ENCODE results near the gene CABP4.

The CABP4 gene

DNA sequence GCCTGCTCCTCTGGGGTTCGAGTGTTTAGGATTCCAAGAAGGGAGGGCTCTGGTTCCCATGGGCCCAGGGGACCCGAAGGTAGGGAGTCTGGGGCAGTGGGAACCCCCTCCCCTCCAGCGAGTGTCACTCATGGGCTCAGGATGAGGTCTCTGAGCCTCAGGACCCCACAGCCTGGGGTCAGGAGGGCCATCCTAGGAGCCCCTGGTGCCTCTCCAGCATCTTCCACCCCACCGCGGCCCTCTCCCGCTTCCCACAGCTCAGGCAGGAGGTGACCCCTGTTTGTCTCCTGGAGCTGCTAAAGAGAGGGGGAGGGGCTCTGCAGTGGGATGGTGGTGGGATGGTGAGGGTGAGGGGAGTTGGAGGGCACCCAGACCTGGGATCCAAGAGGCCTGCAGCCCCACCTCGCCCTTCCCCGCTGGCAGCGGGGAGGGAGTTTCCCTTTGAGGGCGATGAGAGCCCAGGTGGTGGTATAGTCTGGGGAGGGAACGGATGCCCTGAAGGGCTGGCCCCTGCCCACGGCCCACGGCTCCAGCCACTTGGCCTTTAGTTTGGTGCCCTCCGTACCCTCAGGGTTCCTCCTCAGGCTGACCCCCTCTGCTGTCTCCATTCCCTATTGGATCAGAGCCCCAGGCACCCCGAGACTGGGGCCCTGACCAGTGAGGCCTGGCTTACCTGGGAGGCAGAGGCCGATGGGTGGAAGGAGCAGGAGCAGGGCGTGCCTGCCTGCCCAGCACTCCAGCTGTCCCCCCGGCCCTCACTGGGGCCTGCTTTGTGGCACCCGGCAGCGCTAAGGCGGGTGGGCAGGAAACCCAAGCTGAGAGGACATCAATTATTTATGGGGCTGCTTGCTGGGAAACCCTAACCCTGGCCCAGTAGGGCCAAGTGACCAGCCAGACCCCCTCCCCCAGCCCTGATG is 1.1 kb upstream of the CABP4 start:
- Histone ChIP-seq H3K36me3 (ENCODE audit: low read depth) (no peaks in the 10 kb centered on the region), H3K4me1 (ENCODE audit: insufficient read depth, poor library complexity, severe bottlenecking) (no peaks in the 10 kb centered on the region), H3K9me3 (ENCODE audit: severe bottlenecking) (no peaks in the 10 kb centered on the region), H3K4me3 (ENCODE audit: severe bottlenecking) (no peak overlapping the region), H3K27ac (ENCODE audit: poor library complexity, severe bottlenecking) (no peak overlapping the region), H3K27me3 (ENCODE audit: insufficient read depth, poor library complexity, severe bottlenecking) (no peaks in the 10 kb centered on the region)
- TF ChIP-seq CTCF (IDR thresholded peaks at IDR 0.05; ENCODE audit: poor library complexity, severe bottlenecking), result no peak
- ATAC-seq (ENCODE audit: low read depth) (no peak), DNase-seq (ENCODE audit: low spot score) (no peak)

DNA sequence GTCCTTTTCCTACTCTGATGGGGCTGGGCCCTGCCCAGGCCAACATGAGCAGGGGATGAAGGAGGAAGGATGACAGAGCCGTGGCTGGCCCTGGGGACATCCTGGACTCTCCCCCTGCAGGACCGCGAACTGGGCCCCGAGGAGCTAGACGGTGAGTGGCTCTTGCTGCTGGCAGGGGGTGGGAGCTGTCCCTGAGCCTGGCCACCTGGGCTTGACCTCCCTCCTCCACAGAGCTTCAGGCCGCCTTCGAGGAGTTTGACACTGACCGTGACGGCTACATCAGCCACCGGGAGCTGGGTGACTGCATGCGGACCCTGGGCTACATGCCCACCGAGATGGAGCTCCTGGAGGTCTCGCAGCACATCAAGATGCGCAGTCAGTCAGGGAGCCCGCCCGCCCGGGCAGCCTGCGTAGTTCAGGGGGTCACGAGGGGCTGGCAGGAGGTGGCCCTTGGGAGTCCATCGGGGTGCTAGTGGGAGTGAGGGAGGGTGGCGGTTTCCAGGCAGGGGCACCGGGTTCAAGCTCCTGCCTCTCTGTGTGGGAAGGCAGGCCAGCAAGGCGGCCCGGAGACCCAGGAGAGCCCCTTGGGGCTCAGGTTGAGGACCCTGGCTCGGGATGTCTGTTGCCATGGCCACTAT is 1.0 kb downstream of the CABP4 start:
- DNase-seq (ENCODE audit: low spot score) (peak; percentile 58), ATAC-seq (ENCODE audit: low read depth) (no peak)
- Histone ChIP-seq H3K36me3 (ENCODE audit: low read depth) (no peaks in the 10 kb centered on the region), H3K4me1 (ENCODE audit: insufficient read depth, poor library complexity, severe bottlenecking) (no peaks in the 10 kb centered on the region), H3K9me3 (ENCODE audit: severe bottlenecking) (no peaks in the 10 kb centered on the region), H3K27ac (ENCODE audit: poor library complexity, severe bottlenecking) (no peak overlapping the region), H3K27me3 (ENCODE audit: insufficient read depth, poor library complexity, severe bottlenecking) (no peaks in the 10 kb centered on the region), H3K4me3 (ENCODE audit: severe bottlenecking) (no peak overlapping the region)
- no peak for TF ChIP-seq CTCF (IDR thresholded peaks at IDR 0.05; ENCODE audit: poor library complexity, severe bottlenecking)

GRCh38 chr11:67457453-67457852 is 2.3 kb downstream of the CABP4 start:
- TF ChIP-seq CTCF (IDR thresholded peaks at IDR 0.05; ENCODE audit: poor library complexity, severe bottlenecking), result no peak
- DNase-seq (ENCODE audit: low spot score) (no peak), ATAC-seq (ENCODE audit: low read depth) (no peak)
- Histone ChIP-seq H3K27me3 (ENCODE audit: insufficient read depth, poor library complexity, severe bottlenecking) (no peaks in the 10 kb centered on the region), H3K27ac (ENCODE audit: poor library complexity, severe bottlenecking) (no peak overlapping the region), H3K36me3 (ENCODE audit: low read depth) (no peaks in the 10 kb centered on the region), H3K4me1 (ENCODE audit: insufficient read depth, poor library complexity, severe bottlenecking) (no peaks in the 10 kb centered on the region), H3K9me3 (ENCODE audit: severe bottlenecking) (no peaks in the 10 kb centered on the region), H3K4me3 (ENCODE audit: severe bottlenecking) (no peak overlapping the region)

- TF ChIP-seq CTCF (IDR thresholded peaks at IDR 0.05; ENCODE audit: poor library complexity, severe bottlenecking), result no peak
- Histone ChIP-seq H3K36me3 (ENCODE audit: low read depth) (no peaks in the 10 kb centered on the region), H3K27me3 (ENCODE audit: insufficient read depth, poor library complexity, severe bottlenecking) (no peaks in the 10 kb centered on the region), H3K27ac (ENCODE audit: poor library complexity, severe bottlenecking) (no peak overlapping the region), H3K4me3 (ENCODE audit: severe bottlenecking) (no peak overlapping the region), H3K9me3 (ENCODE audit: severe bottlenecking) (no peaks in the 10 kb centered on the region), H3K4me1 (ENCODE audit: insufficient read depth, poor library complexity, severe bottlenecking) (no peaks in the 10 kb centered on the region)
- no peak for ATAC-seq (ENCODE audit: low read depth)
- no peak for DNase-seq (ENCODE audit: low spot score)
Observed at GRCh38 chr11:67458266-67458665, 3.1 kb downstream of the CABP4 start.

DNA sequence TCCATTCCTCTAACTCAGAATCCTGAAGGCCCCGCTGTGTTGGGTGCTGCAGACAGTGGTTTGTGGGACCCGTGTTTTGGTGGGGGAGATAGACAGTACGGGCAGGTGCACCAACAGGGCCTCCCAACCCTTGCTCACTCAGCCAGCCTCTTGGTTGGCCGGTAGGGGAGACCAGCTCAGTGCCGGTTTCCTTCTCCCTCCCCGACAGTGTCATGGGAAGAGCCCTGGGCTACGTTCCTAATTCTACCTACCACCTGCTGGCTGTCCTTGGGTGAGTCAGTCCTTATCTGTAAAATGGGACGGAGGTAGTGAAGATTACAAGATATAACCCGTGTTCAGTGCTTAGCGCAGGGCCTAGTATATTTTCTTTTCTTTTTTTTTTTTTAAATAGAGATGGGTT is 8.0 kb downstream of the CABP4 start:
- H3K4me3 ChIP-seq (ENCODE audit: severe bottlenecking), result no peak overlapping the region
- H3K27me3 ChIP-seq (ENCODE audit: insufficient read depth, poor library complexity, severe bottlenecking), result no peaks in the 10 kb centered on the region
- no peak for DNase-seq (ENCODE audit: low spot score)
- no peaks in the 10 kb centered on the region for H3K9me3 ChIP-seq (ENCODE audit: severe bottlenecking)
- H3K4me1 ChIP-seq (ENCODE audit: insufficient read depth, poor library complexity, severe bottlenecking), result peaks cover 10% of the 10 kb centered on the region
- H3K36me3 ChIP-seq (ENCODE audit: low read depth), result no peaks in the 10 kb centered on the region
- no peak for ATAC-seq (ENCODE audit: low read depth)
- TF ChIP-seq CTCF (IDR thresholded peaks at IDR 0.05; ENCODE audit: poor library complexity, severe bottlenecking), result no peak
- peak overlapping the region; percentile 76 for H3K27ac ChIP-seq (ENCODE audit: poor library complexity, severe bottlenecking)

Measured in RWPE2 (cell line).